HG02571 (cell line): ENCODE measurements around the gene CCNJ.

Experiments
- ATAC-seq: cut with Tn5 transposase; IDR thresholded peaks from one replicate; pipeline ENCODE4 v1.9.1; 2021; ENCODE audit warnings: mild to moderate bottlenecking, moderate library complexity; ENCODE audit not compliant: unreplicated experiment

CCNJ gene

DNA sequence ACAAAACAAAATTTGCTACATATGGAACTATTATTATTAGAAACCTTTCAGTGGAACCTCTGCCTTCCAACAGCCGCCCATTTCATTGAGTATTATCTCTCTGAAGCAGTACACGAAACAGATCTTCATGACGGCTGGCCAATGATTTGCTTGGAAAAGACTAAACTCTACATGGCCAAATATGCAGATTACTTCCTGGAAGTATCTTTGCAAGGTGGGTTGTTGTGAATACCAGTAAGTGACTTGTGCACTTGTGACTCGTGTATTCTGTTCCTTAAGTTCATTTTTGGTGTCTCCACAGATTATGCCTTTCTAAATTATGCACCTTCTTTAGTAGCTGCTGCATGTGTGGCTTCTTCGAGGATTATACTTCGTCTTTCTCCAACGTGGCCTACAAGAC lies 13.4 kb downstream of the CCNJ start:
- ATAC-seq = no peak

DNA sequence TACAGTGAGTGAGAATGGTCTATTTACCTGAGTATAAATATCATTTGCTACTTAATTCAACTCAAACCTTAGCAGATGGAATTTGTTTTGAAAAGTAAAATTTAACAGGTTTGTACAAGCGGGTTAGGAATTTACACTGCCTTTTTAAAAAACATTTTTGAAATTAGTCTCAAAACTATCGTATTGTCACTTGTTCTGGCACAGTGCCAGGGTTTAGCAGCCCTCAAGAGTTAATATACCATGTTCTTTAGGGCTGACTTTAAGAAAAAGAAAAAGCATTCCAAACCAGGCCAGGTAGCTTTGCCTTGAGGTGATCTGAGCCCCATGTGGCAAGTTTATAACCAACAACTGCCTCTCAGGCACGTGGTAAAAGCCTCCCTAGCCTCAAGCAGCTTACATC lies 17.8 kb downstream of the CCNJ start:
- no peak for ATAC-seq

DNA sequence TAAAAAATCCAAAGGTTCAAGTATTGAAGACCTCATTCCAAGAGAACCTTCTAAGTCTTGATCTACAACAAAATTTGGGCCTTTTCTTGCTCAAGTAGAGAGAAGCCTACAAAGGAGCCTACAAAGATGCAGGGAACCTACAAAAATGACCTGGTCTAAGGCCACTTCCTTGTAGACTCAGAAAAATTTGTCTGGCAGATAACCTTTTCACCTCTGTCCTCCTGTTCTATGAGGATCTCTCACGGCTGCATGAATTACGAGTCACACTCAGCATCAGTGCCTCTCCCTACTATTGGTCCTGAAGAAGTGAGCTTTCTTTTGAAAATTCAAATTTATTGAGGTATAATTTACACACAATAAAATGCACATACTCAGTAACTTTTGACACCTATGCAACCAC lies 29.3 kb downstream of the CCNJ start:
- ATAC-seq = no peak

DNA sequence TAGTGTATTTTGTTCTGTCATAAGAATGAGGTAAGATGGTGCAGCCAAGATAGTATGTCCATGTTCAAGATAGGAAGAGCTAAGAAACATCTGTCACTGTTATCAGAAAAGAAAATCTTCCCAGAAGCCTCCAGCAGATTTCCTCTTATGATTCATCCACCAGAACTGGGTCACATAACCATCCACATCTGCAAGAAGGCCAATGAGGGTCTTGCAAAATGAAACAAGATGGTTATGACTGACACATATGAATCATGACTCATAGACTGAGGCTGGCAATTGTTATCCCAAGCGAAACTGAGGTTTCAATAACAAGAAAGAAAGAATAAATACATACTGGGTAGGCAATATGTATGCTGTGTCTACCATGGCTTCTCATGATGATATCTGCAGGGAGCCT lies 30.3 kb downstream of the CCNJ start:
- no peak for ATAC-seq

DNA sequence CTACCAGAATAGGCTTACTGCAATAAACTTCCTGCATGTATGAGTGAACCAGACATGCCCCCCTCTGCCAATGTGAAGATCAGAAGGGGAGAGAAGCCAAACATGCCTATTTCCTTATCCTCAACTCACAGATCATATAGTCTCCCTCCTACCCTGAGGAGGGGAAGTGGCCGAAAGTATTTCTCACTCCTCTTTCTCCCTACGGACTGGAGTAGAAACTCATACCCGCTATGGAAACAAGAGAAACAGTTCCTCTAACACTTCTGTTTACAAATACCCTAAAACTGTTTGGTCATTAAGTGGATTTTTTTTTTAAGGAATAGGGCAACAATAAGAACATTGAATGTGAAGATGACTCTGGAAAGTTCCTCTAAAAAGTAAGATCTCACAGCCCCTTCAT lies 31.4 kb downstream of the CCNJ start:
- ATAC-seq = no peak

DNA sequence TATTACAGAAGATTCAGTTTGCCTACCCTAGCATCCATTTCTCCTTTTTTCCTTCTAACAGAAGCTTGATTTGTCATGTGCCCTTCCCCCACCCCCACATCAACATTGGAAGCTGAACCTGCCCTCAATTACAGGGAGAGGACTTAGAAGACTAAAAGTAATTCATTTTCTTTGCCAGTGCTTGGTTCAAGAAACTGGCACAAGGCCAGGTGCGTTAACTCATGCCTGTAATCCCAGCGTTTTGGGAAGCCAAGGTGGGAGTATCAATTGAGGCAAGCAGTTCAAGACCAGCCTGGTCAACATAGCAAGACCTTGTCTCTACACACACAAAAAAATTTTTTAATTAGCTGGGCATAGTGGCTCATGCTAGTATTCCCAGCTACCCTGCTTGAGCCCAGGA lies 32.6 kb downstream of the CCNJ start:
- no peak for ATAC-seq

DNA sequence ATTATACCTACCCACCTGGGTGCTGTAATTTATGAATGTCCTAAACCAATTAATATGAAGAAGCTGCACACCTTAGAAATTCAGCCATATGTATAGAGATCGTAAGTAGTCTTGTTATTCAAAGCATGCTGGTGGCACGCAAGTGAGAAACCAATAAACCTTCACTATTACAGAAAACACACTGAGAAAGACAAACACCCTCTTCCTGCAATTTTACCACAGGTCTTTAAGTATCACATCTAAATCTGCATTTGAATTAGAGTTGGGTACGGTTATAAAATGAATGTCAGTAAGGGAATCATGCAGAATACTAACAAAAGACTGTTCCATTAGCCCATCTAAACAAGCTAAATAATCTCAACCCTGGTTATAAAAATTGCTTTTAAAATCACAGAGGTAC lies 33.8 kb downstream of the CCNJ start:
- no peak for ATAC-seq

DNA sequence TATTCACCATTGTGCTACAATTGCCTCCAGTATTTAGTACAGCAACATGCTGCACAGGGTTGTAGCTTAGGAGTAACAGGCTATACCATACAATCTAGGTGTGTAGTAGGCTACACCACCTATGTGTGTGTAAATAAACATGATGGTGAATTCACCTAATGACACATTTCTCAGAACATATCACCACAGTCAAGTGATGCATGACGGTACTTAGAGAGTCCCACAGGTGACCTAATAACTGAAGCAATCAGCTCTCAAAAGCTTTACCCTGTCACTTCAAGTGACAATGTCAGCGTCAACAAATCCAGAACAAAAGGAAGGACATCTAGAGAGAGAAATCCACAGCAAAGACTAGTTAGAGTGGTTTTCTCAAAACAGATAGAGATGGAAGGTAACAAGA lies 38.8 kb downstream of the CCNJ start:
- no peak for ATAC-seq

DNA sequence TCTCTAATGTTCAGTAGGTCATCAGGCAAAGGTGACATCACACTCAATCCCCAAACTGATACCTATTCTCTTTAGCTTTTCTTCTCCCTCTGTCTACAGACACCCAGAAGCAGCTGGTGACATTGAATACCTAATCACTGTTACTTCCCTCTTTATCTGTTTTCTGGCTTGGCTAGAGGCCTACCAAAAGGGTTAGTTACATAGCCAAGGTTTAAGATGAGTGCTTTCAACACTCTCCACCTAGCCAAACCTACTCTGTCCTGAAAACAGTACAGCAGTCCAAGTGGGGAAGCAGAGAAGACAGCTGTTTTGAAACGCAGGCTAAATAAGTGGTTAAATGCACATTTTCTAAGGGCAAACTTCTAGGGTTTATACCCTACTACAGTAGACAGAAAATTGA lies 39.4 kb downstream of the CCNJ start:
- ATAC-seq = no peak

DNA sequence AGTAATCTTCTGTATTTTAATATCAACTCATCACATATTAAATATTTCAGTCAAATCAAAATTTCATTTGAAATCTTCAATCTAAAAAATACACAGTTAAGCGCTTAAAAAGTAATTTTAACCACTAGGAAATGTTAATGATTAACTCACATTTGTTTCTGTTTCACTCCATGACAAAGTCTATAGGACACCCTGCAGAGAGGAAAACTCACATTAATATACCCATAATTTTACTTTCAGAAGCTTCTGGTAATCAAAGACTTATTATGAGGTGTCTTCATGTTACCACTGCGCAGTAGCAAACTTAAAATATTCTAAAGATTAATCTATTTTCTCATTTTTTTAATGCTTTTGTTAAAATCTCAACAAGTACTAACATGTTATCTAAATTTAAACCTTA lies 45.7 kb downstream of the CCNJ start:
- ATAC-seq = no peak

DNA sequence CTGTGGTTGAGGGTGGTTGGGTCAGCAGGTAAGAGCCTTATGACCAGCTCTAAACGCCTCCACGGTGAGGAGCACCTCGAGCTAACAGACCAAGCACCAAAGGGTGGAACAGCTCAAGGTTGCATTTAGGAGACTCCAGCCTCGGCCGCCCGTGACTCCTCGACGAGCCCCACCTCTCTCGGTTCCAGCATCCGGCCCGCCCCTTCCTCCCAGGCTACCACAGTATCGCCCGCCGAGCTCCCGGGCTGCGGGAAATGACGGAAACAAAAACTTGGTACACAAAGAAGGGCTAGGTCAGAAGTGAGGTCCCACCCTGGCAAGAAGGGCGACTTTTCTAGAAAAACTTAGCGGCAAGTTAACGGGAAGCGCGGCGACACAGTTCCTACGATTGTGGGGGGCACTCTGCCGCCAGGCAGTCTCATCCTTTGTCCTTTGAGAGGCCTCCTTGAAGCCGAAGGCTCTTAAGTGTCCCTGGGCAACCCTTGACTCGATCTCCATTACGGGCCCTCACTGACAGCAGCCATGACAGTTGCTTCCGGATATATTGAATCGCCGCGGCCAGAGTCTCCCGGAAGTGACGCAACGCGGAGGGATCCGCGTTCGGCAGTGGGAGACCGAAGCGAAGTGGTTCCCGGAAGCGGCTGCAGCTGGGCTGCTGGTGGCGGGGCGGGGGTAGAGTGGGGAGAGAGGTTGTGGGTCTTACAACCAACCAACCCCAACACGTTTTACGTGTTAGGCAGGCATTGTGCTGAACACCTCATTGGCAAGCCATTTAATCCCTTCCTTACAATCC lies 46.5 kb downstream of the CCNJ start:
- peak; percentile 90 for ATAC-seq

DNA sequence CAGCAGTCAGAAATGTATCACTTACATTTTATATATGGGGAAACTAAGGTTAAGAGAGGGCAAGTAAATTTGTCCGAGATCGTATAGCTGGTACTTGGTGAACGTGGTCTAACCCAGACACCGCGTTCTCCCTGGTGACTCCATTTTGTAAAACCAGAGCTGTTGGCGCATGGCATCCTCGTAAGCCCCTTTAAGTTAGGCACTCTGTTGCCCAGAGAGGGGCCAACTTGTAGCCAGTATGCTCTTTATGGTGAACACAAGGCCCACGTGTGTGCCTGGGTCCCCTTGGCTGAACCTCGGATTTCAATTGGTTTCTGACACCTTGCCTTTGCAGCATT lies 47.0 kb downstream of the CCNJ start:
- no peak for ATAC-seq

DNA sequence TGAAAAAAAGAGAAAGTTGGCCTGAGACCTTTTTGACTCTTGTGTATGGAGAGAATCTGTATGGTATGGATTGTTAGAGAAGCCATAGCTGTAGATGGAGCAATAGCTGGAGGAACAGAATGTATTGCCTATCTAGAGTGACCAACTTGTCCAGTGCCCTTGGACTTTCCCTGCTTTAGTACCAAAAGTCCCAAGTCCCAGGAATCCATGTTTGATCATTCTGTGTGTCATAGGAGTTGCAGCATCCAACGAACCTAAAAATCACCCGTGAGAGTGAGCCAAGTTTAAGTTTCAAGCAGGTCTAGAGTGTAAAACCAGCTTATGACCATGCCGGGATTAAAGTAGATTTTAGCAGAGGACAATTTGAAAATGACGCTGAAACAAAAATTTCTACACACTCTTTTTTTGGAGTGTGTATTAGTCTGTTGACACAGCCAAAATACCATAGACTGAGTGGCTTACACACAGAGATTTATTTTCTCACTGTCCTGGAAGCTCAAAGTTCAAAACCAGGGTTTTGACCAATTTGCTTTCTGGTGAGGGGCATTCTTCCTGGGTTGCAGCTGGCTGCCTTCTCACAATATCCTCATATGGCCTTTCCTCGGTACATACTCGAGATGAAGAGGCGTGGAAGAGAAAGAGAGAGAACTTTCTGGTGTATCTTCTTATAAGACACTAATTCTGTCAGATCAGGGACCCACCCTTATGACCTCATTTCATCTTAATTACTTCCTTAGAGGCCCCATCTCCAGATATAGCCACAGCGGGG lies 49.8 kb downstream of the CCNJ start:
- no peak for ATAC-seq

DNA sequence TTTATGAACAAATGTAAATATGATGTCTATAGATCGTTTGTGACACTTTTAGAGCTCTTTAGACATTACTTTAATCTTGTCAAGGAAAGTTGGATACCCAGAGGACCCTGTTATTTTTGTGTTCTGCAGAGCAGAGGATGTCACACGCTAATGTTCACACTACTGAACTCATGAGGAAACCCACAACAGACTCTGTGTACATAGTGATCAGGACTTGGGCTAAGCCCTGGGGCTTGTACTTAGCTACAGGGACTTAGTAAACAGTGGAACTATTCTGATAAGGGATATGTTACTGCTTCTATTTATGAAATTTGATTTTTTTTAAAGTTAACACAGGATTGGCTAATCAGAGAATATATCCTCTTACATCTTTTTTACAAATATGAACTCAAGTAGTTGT lies 50.6 kb downstream of the CCNJ start:
- no peak for ATAC-seq

DNA sequence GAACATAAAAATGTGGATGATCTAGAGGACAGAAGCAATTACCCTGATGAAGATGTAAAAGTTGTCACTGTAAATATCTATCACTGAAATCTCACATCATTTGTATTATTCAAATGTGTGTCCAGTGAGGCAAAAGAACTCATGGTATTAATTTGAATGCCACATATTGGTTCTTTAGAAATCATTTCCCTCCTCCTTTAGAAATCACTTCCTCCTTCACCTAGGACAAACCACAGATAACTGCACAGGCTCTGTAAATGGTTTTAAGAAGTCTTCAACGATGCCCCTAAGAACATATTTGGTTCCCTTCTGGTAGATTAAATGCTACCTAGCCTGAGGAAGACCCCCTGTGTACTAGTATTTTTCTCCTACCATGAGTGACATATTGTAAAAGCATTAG lies 53.6 kb downstream of the CCNJ start:
- ATAC-seq = no peak

DNA sequence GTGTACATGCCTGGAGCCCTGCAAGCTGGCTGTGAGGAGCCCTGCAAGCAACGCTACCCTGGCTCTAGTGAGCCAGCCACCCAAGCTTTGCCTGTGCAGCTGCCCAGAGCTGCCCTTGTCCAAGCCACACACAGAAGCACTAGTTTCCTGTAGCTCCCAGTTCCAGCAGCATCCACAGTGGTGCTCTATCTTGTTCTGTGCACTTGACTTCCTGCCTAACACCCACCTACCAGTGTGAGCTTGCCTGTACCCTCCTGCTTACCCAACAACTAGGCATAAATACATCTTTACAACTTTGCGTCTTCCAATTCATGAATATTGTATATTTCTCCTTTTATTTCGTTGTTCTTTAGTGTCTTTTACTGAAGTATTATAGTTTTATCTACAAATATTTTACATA lies 54.5 kb downstream of the CCNJ start:
- ATAC-seq = no peak

DNA sequence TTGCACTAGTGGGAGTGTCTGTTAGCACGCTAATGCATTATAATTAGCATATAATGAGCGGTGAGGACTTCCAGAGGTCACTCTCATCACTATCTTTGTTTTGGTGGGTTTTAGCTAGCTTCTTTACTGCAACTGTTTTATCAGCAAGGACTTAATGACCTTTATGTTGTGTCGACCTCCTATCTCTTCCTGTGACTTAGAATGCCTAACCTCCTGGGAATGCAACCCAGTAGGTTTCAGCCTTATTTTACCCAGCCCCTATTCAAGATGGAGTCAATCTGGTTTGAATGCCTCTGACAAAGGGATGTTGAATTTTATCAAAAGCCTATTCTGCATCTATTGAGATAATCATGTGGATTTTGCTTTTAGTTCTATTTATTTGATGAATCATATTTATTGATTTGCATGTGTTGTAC lies 64.2 kb downstream of the CCNJ start:
- ATAC-seq = no peak
